SK-N-SH treated with all-trans-retinoic acid at 6 μM for 48 hours (cell line): Measurements from ENCODE around the gene FBN3.

ENCODE experiments used
- ATAC-seq: fragments of 200-7000 bp; cut with Tn5 transposase; 3 replicates; pipeline ENCODE4 v1.9.1; 2020; ENCODE audit warnings: mild to moderate bottlenecking, moderate library complexity
- ARNTL ChIP-seq: fragments of 450-650 bp; formaldehyde crosslinking; IDR thresholded peaks from 2 replicates; pipeline ENCODE4 v1.5.0; 2020; ENCODE audit warnings: low read depth, mild to moderate bottlenecking, moderate library complexity, borderline replicate concordance
- BACH2 ChIP-seq: fragments of 250-450 bp; sonication (Bioruptor Pico); IDR thresholded peaks from 2 replicates; pipeline ENCODE4 v1.9.0; 2021; ENCODE audit warnings: mild to moderate bottlenecking, borderline replicate concordance
- CSDC2 ChIP-seq: fragments of 250-450 bp; sonication (Bioruptor Pico); IDR thresholded peaks from 2 replicates; pipeline ENCODE4 v1.5.0; 2020; ENCODE audit warnings: mild to moderate bottlenecking, moderate library complexity
- CSRNP3 ChIP-seq: fragments of 250-450 bp; sonication (Bioruptor Pico); IDR thresholded peaks from 2 replicates; pipeline ENCODE4 v1.5.1; 2021; ENCODE audit warnings: mild to moderate bottlenecking, moderate library complexity
- ESRRG ChIP-seq: fragments of 250-450 bp; sonication (Bioruptor Pico); IDR thresholded peaks from 2 replicates; pipeline ENCODE4 v1.6.1; 2021; ENCODE audit warnings: mild to moderate bottlenecking
- GLIS3 ChIP-seq: fragments of 250-450 bp; sonication (Bioruptor Pico); IDR thresholded peaks from 2 replicates; pipeline ENCODE4 v1.5.0; 2020; ENCODE audit warnings: mild to moderate bottlenecking, moderate library complexity
- PATZ1 ChIP-seq: fragments of 250-450 bp; sonication (Bioruptor Pico); IDR thresholded peaks from 2 replicates; pipeline ENCODE4 v1.8.0; 2020; ENCODE audit warnings: mild to moderate bottlenecking, moderate library complexity, borderline replicate concordance
- POU6F1 ChIP-seq: fragments of 250-450 bp; sonication (Bioruptor Pico); IDR thresholded peaks from 2 replicates; pipeline ENCODE4 v1.8.0; 2021; ENCODE audit warnings: low read depth, mild to moderate bottlenecking, moderate library complexity, borderline replicate concordance
- PPARA ChIP-seq: fragments of 250-450 bp; sonication (Bioruptor Pico); IDR thresholded peaks from 2 replicates; pipeline ENCODE4 v1.5.0; 2020; ENCODE audit warnings: mild to moderate bottlenecking, borderline replicate concordance
- RARB ChIP-seq: fragments of 250-450 bp; sonication (Bioruptor Pico); IDR thresholded peaks from 2 replicates; pipeline ENCODE4 v1.8.0; 2021; ENCODE audit warnings: mild to moderate bottlenecking, moderate library complexity
- SNAI2 ChIP-seq: fragments of 250-450 bp; sonication (Bioruptor Pico); IDR thresholded peaks from 2 replicates; pipeline ENCODE4 v1.5.0; 2020; ENCODE audit warnings: mild to moderate bottlenecking, moderate library complexity
- TCF4 ChIP-seq: fragments of 250-450 bp; sonication (Bioruptor Pico); IDR thresholded peaks from 2 replicates; pipeline ENCODE4 v1.8.0; 2021; ENCODE audit warnings: mild to moderate bottlenecking, moderate library complexity, borderline replicate concordance
- TOX ChIP-seq: fragments of 250-450 bp; sonication (Bioruptor Pico); IDR thresholded peaks from 2 replicates; pipeline ENCODE4 v1.8.0; 2021; ENCODE audit warnings: mild to moderate bottlenecking, moderate library complexity, borderline replicate concordance
- TSHZ2 ChIP-seq: fragments of 250-450 bp; sonication (Bioruptor Pico); IDR thresholded peaks from 2 replicates; pipeline ENCODE4 v1.5.0; 2020; ENCODE audit warnings: mild to moderate bottlenecking, moderate library complexity
- ZC3H10 ChIP-seq: fragments of 250-450 bp; sonication (Bioruptor Pico); IDR thresholded peaks from 2 replicates; pipeline ENCODE4 v1.5.1; 2021; ENCODE audit warnings: mild to moderate bottlenecking, moderate library complexity
- ZFP3 ChIP-seq: fragments of 250-450 bp; sonication (Bioruptor Pico); IDR thresholded peaks from 2 replicates; pipeline ENCODE4 v1.5.0; 2020; ENCODE audit warnings: mild to moderate bottlenecking, moderate library complexity
- ZFP30 ChIP-seq: fragments of 450-650 bp; formaldehyde crosslinking; IDR thresholded peaks from 2 replicates; pipeline ENCODE4 v1.5.0; 2022; ENCODE audit warnings: mild to moderate bottlenecking, moderate library complexity
- ZNF565 ChIP-seq: fragments of 450-650 bp; formaldehyde crosslinking; conservative IDR thresholded peaks from 2 replicates; pipeline ENCODE4 v1.5.0; 2020; ENCODE audit warnings: low read depth, mild to moderate bottlenecking, moderate library complexity
- ZNF70 ChIP-seq: fragments of 450-650 bp; formaldehyde crosslinking; IDR thresholded peaks from 2 replicates; pipeline ENCODE4 v1.5.0; 2020; ENCODE audit warnings: mild to moderate bottlenecking, moderate library complexity
- ZNF8 ChIP-seq: fragments of 450-650 bp; formaldehyde crosslinking; IDR thresholded peaks from 2 replicates; pipeline ENCODE4 v1.5.0; 2020; ENCODE audit warnings: mild to moderate bottlenecking, moderate library complexity

Gene FBN3

GRCh38 chr19:8090950-8091349, 58.4 kb downstream of the FBN3 start (continued):
- no peak for TF ChIP-seq PATZ1 (CRISPR knock-in tag)
- TF ChIP-seq ZNF565: no peak
- TF ChIP-seq ZNF70 (CRISPR knock-in tag): no peak
- TF ChIP-seq PPARA (CRISPR knock-in tag): no peak
- TF ChIP-seq CSDC2: no peak
- TF ChIP-seq ZFP3 (CRISPR knock-in tag): no peak
- TF ChIP-seq ZNF8 (CRISPR knock-in tag): no peak
- no peak for TF ChIP-seq GLIS3 (CRISPR knock-in tag)
- no peak for TF ChIP-seq POU6F1 (CRISPR knock-in tag)
- TF ChIP-seq ARNTL (CRISPR knock-in tag): no peak
- TF ChIP-seq ZFP30 (CRISPR knock-in tag): no peak
- TF ChIP-seq ESRRG (CRISPR knock-in tag): no peak

GRCh38 chr19:8089664-8090601, 59.5 kb downstream of the FBN3 start:
- ATAC-seq: no peak; the same call in 2 of the 3 replicates

GRCh38 chr19:8088752-8089663, 60.4 kb downstream of the FBN3 start:
- TF ChIP-seq POU6F1 (CRISPR knock-in tag) (no peak), ARNTL (CRISPR knock-in tag) (no peak), PPARA (CRISPR knock-in tag) (no peak), TOX (CRISPR knock-in tag) (no peak), CSRNP3 (CRISPR knock-in tag) (no peak), TCF4 (CRISPR knock-in tag) (no peak), PATZ1 (CRISPR knock-in tag) (no peak), GLIS3 (CRISPR knock-in tag) (no peak), CSDC2 (no peak), ZNF8 (CRISPR knock-in tag) (no peak), ZC3H10 (CRISPR knock-in tag) (no peak), TSHZ2 (CRISPR knock-in tag) (no peak), ZNF565 (no peak), ZFP30 (CRISPR knock-in tag) (no peak), BACH2 (CRISPR knock-in tag) (no peak), SNAI2 (CRISPR knock-in tag) (no peak), RARB (CRISPR knock-in tag) (no peak), ZNF70 (CRISPR knock-in tag) (no peak), ZFP3 (CRISPR knock-in tag) (no peak), ESRRG (CRISPR knock-in tag) (no peak)

More at GRCh38 chr19:8089664-8090601, 59.5 kb downstream of the FBN3 start:
- TF ChIP-seq ESRRG (CRISPR knock-in tag) (no peak), SNAI2 (CRISPR knock-in tag) (no peak)
- TF ChIP-seq, all 23 proteins: peak for 0

More at GRCh38 chr19:8088752-8089663, 60.4 kb downstream of the FBN3 start:
- ATAC-seq: peak; percentile 24; the same call in 2 of the 3 replicates
